ENCODE measurements around the gene LYRM4. TPM values are rescaled to one million over a fixed set of nuclear protein-coding genes. Genes with fewer than 3 reads are reported as not detected.

LYRM4 gene
- total and polyA plus RNA-seq, 8 donors, result 25.2 to 47.4 (median 42.0) TPM

DNA sequence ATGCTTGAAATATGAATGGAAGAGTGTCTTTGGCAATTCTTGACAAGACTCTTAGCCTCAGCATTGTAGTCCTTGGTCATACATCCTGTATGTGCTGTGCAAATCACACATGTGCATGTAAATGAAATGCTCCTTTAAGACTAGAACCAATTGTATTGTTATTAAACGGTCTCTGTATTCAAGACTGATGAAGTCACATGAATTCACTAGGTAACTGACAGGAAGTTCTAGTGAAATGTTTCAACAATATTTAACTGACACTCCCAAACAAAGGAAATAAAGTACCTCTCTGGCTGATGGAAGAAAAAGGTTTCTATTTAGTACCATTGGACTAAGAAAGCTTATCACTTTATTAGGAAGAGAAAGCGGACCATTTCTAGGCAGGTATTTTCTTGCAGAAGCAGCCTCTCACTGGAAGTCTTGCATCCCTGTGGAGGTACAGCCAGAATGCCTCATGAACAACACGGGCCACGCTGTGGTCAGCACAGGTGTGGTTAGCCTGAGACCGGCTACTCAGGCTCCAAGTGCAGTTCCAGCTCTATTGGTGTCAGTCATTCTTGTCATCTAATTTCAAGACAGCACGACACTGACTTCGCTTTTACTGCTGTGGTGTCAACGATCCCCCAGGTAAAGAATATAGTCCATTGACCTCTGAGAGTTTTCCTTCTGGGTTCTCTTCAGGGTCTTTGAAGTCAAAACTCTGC lies 158.3 kb downstream of the LYRM4 start:
- ATAC-seq, result no peak
- no peak overlapping the region for H3K4me3 ChIP-seq
- no peak overlapping the region for H3K27ac ChIP-seq
- no peaks in the 10 kb centered on the region for H3K9me3 ChIP-seq
- no peaks in the 10 kb centered on the region for H3K4me1 ChIP-seq
- H3K27me3 ChIP-seq, result no peaks in the 10 kb centered on the region
- DNase-seq, result no peak
- no peaks in the 10 kb centered on the region for H3K36me3 ChIP-seq
- TF ChIP-seq, protein P1, sequence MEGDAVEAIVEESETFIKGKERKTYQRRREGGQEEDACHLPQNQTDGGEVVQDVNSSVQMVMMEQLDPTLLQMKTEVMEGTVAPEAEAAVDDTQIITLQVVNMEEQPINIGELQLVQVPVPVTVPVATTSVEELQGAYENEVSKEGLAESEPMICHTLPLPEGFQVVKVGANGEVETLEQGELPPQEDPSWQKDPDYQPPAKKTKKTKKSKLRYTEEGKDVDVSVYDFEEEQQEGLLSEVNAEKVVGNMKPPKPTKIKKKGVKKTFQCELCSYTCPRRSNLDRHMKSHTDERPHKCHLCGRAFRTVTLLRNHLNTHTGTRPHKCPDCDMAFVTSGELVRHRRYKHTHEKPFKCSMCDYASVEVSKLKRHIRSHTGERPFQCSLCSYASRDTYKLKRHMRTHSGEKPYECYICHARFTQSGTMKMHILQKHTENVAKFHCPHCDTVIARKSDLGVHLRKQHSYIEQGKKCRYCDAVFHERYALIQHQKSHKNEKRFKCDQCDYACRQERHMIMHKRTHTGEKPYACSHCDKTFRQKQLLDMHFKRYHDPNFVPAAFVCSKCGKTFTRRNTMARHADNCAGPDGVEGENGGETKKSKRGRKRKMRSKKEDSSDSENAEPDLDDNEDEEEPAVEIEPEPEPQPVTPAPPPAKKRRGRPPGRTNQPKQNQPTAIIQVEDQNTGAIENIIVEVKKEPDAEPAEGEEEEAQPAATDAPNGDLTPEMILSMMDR (IDR thresholded peaks at IDR 0.05), result no peak
- intact Hi-C loops (cut with DNase I), result no loop called here

DNA sequence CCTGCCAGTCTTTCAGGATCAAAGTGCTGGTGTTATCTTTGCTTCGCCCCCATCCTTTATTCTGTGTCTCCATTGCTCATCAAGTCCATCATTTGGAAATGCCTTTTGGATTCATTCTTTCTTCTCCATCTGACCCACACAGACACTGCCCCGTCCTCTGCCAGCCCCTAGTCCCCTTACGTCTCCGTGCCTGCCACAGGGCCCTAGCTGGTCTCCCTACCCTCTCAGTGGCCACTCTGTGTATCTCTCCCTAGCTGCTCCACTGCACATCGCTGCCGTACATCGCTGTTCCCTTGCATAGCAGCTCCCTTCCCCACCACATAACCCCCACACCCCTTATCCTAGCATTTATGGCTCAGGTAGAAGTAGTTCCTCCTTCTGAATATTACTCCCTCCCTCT lies 159.9 kb downstream of the LYRM4 start:
- Histone ChIP-seq H3K4me3 (no peak overlapping the region), H3K9me3 (no peaks in the 10 kb centered on the region), H3K27ac (no peak overlapping the region), H3K36me3 (no peaks in the 10 kb centered on the region), H3K27me3 (no peaks in the 10 kb centered on the region), H3K4me1 (no peaks in the 10 kb centered on the region)
- ATAC-seq (no peak), DNase-seq (no peak)
- intact Hi-C loops (cut with DNase I), result no loop called here
- TF ChIP-seq, protein P1 (IDR thresholded peaks at IDR 0.05), result no peak

DNA sequence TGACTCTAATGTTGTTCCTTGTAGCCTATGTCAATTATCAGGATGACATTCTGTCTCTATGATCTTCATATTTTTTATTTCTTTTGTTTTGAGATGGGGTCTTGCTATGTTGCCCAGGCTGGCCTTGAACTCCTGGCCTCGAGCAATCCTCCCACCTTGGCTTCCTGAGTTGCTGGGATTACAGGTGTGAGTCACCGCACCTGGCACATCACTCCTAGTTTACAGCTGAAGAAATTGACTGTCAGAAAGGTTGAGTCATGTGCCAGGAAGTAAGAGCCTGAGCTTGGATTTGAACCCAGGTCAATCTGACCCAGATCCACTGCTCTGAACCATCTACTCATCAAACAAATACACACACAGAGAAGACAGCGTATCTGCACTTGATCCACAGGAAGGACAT lies 161.2 kb downstream of the LYRM4 start:
- H3K27me3 ChIP-seq, result no peaks in the 10 kb centered on the region
- no peak for DNase-seq
- TF ChIP-seq, protein P1 (IDR thresholded peaks at IDR 0.05), result no peak
- no peak for ATAC-seq
- H3K27ac ChIP-seq, result no peak overlapping the region
- intact Hi-C loops (cut with DNase I), result no loop called here
- H3K4me3 ChIP-seq, result no peak overlapping the region
- H3K4me1 ChIP-seq, result no peaks in the 10 kb centered on the region
- no peaks in the 10 kb centered on the region for H3K9me3 ChIP-seq
- no peaks in the 10 kb centered on the region for H3K36me3 ChIP-seq

DNA sequence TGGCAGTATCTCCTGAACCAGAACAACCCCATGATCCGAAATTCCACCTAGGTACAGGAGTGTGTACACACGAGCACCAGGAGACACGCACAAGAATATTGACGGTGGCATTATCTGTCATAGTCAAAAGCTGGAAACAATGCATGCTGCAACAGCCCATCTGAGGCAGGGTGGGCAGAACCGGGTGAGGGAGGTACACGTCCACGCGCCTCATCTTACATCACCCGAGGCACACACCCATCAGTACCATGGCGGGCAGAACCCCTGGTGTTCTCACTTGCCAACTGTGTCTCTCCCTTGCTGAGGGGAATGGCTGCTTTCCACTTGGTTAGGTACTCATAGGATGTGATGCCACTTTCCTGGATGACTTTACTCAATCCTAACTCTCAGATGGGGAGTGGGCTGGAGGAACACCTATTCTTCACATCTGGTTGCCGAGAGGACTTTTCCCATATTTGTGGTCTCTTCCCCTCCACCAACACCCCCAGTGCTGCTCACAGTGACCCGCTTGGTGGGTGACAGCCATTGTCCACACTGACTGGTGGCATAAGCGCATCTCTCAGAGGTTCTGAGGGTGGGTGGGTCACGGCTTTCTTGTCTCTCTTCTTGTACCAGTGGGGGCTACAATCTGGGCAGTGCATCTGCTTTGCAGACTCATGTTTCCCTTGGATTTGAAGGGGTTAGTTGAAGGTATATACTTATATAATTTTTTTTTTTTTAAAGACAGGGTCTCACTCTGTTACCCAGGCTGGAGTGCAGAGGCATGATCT lies 162.1 kb downstream of the LYRM4 start:
- Histone ChIP-seq H3K36me3 (no peaks in the 10 kb centered on the region), H3K4me1 (no peaks in the 10 kb centered on the region), H3K27ac (no peak overlapping the region), H3K9me3 (no peaks in the 10 kb centered on the region), H3K27me3 (no peaks in the 10 kb centered on the region), H3K4me3 (no peak overlapping the region)
- ATAC-seq (no peak), DNase-seq (no peak)
- intact Hi-C loops (cut with DNase I), result no loop called here
- TF ChIP-seq, protein P1 (IDR thresholded peaks at IDR 0.05), result no peak

DNA sequence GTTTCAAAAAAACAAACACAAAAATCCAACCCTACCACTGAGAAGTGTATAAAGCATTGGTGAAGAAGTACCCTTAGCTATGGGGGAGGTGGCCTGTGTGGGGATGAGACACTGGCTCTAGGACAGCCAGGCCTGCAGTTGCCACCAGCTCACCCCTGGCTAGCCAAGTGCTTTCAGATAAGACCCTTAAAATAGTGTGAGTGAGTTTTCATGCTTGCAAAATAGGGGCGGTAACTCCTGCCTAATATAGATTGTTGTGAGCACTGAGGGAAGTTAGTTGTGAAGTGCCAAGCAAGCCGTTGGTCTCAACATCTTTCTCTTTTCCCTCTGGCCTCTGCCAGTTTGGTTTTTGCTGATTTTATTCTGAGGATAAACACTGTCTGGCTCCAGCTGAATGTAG lies 164.3 kb downstream of the LYRM4 start:
- Histone ChIP-seq H3K27ac (no peak overlapping the region), H3K9me3 (no peaks in the 10 kb centered on the region), H3K36me3 (no peaks in the 10 kb centered on the region), H3K4me1 (no peaks in the 10 kb centered on the region), H3K27me3 (no peaks in the 10 kb centered on the region), H3K4me3 (no peak overlapping the region)
- intact Hi-C loops (cut with DNase I), result no loop called here
- TF ChIP-seq, protein P1 (IDR thresholded peaks at IDR 0.05), result no peak
- ATAC-seq (no peak), DNase-seq (no peak)
